Ascending aorta (tissue), 2 donors: Measurements from ENCODE around the gene TRIM58. TPM values are rescaled to one million over a fixed set of nuclear protein-coding genes. Genes with fewer than 3 reads are reported as not detected.

ENCODE experiments used
- DNase-seq, 2 donors: peaks; one replicate each; pipeline ENCODE4 v3.0.0-alpha.2; 2019; ENCODE audit warnings: low spot score in 2 of 2
- H3K27ac ChIP-seq, 2 donors: fragments of 200-600 bp; sonication (generic); one replicate each; pipeline ENCODE4 v1.5.1; 2016 to 2017; ENCODE audit warnings: mild to moderate bottlenecking in 1 of 2
- H3K27me3 ChIP-seq: fragments of 200-600 bp; sonication (generic); one replicate; pipeline ENCODE4 v1.5.1; 2017
- H3K36me3 ChIP-seq, 2 donors: fragments of 200-600 bp; sonication (generic); one replicate each; pipeline ENCODE4 v1.5.1; 2016
- H3K4me1 ChIP-seq, 2 donors: fragments of 200-600 bp; sonication (generic); one replicate each; pipeline ENCODE4 v1.5.1; 2016 to 2017; ENCODE audit warnings: mild to moderate bottlenecking in 1 of 2
- H3K4me3 ChIP-seq, 2 donors: fragments of 200-600 bp; sonication (generic); one replicate each; pipeline ENCODE4 v1.5.1; 2016 to 2017; ENCODE audit warnings: mild to moderate bottlenecking in 1 of 2
- H3K9me3 ChIP-seq, 2 donors: fragments of 200-600 bp; sonication (generic); one replicate each; pipeline ENCODE4 v1.5.1; 2016
- intact Hi-C: fragments of 100-400 bp; cut with DNase I; formaldehyde crosslinking; loops from one replicate; pipeline ENCODE4 v1.15.1; 2023
- total RNA-seq: library from RNA; depleted of rRNA; stranded (reverse); fragments of >200 nt; gene quantifications from one replicate; pipeline ENCODE4 v1.1.0, GENCODE V29; 2016
- TF ChIP-seq, protein P1 (sequence below), 3 experiments: fragments of 200-600 bp in 2 of 3; fragments of 450-650 bp in 1 of 3; sonication (generic) in 2 of 3; IDR thresholded peaks; one replicate each; pipeline ENCODE4 v1.5.1; 2016 to 2019; ENCODE audit warnings: antibody characterized with exemption in 3 of 3, mild to moderate bottlenecking in 1 of 3, moderate library complexity in 1 of 3

Gene TRIM58
- total RNA-seq, 1 donor from 2014 or later = 0.53 TPM

DNA sequence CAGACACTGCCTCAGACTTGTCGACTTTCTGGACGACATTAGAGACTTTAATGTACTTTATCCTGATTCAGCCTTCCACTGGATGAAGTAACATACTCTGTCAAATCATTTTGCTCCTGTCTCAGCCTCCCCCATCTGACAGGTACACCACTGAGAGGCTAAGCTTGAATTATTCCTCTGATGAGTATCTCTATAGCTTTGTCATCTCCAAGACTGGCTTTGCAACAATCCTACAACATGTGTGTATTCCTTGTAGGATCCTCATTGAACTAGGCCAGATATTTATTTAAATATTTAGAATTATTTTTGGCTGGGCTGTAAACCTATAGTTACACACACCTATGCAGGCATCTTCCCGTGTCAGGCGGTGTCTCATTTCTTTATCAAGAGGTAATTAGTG, 1.1 kb upstream of the TRIM58 start:
- H3K4me3 ChIP-seq = no peak overlapping the region
- intact Hi-C loops = no loop called here
- TF ChIP-seq, protein P1, sequence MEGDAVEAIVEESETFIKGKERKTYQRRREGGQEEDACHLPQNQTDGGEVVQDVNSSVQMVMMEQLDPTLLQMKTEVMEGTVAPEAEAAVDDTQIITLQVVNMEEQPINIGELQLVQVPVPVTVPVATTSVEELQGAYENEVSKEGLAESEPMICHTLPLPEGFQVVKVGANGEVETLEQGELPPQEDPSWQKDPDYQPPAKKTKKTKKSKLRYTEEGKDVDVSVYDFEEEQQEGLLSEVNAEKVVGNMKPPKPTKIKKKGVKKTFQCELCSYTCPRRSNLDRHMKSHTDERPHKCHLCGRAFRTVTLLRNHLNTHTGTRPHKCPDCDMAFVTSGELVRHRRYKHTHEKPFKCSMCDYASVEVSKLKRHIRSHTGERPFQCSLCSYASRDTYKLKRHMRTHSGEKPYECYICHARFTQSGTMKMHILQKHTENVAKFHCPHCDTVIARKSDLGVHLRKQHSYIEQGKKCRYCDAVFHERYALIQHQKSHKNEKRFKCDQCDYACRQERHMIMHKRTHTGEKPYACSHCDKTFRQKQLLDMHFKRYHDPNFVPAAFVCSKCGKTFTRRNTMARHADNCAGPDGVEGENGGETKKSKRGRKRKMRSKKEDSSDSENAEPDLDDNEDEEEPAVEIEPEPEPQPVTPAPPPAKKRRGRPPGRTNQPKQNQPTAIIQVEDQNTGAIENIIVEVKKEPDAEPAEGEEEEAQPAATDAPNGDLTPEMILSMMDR (IDR thresholded peaks at IDR 0.05) = no peak
- peaks cover 5% of the 10 kb centered on the region for H3K27me3 ChIP-seq
- no peaks in the 10 kb centered on the region for H3K4me1 ChIP-seq
- H3K36me3 ChIP-seq = no peaks in the 10 kb centered on the region
- H3K9me3 ChIP-seq = no peaks in the 10 kb centered on the region
- DNase-seq = no peak
- H3K27ac ChIP-seq = no peak overlapping the region

DNA sequence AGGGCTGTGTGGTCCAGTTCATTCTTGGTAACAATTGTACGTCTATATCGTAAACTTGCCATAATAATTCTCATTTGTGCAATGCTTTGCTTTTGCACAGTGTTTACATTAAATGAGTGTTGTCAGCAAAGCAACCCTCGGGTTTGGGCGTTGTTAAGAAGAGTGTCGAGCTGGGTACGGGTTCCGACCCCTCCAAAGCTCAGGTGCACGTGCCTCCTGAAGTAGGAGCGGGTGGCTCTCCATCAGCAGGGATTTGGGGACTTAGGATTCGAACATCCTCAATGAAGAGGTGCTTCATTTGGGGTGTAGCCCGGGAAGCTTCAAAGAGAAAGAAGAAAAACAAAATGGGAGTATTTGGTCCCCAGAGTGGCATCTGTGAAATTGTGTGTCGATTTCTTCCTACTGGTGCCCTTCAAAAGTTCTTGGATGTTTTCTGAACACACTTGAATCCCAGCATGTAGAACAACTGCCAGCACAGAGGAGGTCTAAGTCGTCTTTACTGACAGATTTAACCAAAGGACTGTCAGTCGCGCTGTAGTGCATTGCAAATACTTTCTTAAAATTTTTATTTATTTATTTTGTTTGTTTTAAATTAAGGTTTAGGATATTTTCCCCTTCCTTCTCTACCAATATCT, 1.1 kb downstream of the TRIM58 start:
- H3K4me3 ChIP-seq = peak overlapping the region; percentile 57 to 68
- intact Hi-C loops = no loop called here
- H3K4me1 ChIP-seq = no peaks in the 10 kb centered on the region
- TF ChIP-seq, protein P1 (IDR thresholded peaks at IDR 0.05) = no peak
- H3K9me3 ChIP-seq = no peaks in the 10 kb centered on the region
- no peaks in the 10 kb centered on the region for H3K36me3 ChIP-seq
- peaks cover 5% of the 10 kb centered on the region for H3K27me3 ChIP-seq
- no peak for DNase-seq
- no peak overlapping the region for H3K27ac ChIP-seq

DNA sequence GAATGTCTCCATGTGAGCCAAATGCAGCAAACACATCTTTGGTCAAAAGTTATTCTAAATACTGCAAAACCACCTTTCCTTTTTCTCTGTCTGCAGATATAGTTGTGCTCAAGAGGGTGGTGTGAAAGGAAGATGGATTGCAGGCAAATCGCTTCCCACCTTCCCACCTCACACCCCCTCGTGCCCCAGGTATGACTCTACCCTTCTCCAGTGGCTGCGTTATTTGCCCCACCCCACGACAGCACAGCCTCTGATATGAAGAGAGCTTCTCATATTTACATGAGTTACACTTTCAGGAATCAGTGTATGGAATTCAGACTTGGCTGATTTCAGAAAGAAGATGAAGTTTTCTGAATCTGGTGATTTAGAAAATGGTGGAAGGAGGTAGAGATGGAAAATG, 5.8 kb downstream of the TRIM58 start:
- intact Hi-C loops = no loop called here
- TF ChIP-seq, protein P1 (IDR thresholded peaks at IDR 0.05) = no peak
- no peak for DNase-seq

DNA sequence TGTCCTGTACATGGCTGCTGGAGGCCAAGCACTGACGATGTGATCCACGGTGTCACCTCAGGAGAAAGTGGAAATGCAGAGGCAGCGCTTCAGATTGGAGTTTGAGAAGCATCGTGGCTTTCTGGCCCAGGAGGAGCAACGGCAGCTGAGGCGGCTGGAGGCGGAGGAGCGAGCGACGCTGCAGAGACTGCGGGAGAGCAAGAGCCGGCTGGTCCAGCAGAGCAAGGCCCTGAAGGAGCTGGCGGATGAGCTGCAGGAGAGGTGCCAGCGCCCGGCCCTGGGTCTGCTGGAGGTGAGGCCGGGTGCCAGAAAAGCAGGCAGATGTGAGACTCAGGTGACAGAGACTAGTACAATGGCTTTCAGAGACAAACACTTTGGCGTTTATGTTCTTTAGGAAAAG, 7.7 kb downstream of the TRIM58 start:
- Histone ChIP-seq H3K9me3 (no peaks in the 10 kb centered on the region), H3K4me3 (no peak overlapping the region), H3K36me3 (peaks cover 0 to 11% of the 10 kb centered on the region in 2 donors), H3K27me3 (no peaks in the 10 kb centered on the region), H3K4me1 (no peaks in the 10 kb centered on the region), H3K27ac (no peak overlapping the region)
- no peak for DNase-seq
- intact Hi-C loops = no loop called here
- TF ChIP-seq, protein P1 (IDR thresholded peaks at IDR 0.05) = no peak

More for the DNA sequence above, 5.8 kb downstream of the TRIM58 start:
- Histone ChIP-seq H3K4me1 (no peaks in the 10 kb centered on the region), H3K27me3 (no peaks in the 10 kb centered on the region), H3K36me3 (peaks cover 0 to 5% of the 10 kb centered on the region in 2 donors), H3K27ac (no peak overlapping the region), H3K9me3 (no peaks in the 10 kb centered on the region), H3K4me3 (no peak overlapping the region)

DNA sequence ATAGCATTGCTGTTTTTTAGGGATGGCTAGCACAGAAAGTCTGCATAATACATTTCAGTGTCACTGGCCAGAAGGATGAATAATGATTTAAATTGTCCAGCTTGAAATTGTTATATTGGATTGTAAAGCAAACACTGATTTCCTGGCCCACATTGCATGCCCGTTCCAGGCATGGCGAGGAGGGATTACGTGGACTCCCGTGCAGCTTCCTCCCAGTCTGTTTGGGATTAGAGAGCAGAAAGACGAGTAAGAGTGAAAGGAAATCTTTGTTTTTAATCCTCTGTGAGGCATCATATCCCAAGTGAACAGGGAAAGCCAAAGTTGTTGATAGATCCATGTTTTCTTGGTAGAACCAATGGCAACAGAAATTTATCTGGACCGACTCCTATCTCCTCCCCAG, 8.4 kb downstream of the TRIM58 start:
- H3K4me3 ChIP-seq = no peak overlapping the region
- H3K9me3 ChIP-seq = no peaks in the 10 kb centered on the region
- no peak for DNase-seq
- H3K27ac ChIP-seq = no peak overlapping the region
- no peaks in the 10 kb centered on the region for H3K4me1 ChIP-seq
- no peaks in the 10 kb centered on the region for H3K27me3 ChIP-seq
- H3K36me3 ChIP-seq = peaks cover 0 to 11% of the 10 kb centered on the region in 2 donors
- intact Hi-C loops = no loop called here
- TF ChIP-seq, protein P1 (IDR thresholded peaks at IDR 0.05) = no peak

DNA sequence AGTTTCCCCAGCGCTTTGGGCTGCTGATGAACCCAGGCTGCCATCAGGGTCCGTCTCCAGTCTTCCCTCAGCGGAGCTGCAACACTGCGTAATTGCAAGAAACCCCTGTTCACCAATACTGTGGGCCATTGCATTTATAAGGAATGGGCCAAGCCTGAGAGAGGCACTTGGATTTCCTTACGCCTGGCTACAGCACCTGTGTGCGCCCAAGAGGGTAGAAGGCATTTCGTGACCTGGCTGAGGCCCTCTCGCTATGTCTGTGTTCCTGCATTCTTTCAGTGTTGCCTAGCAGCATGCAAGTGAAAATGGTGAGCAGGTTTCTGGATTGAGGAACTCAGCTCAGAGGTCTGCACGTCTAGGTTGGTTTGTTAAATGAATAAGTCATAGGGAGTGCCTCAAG, 26.4 kb downstream of the TRIM58 start:
- intact Hi-C loops = no loop called here
- Histone ChIP-seq H3K9me3 (no peaks in the 10 kb centered on the region), H3K4me3 (no peak overlapping the region), H3K4me1 (no peaks in the 10 kb centered on the region), H3K27ac (no peak overlapping the region), H3K36me3 (no peaks in the 10 kb centered on the region), H3K27me3 (no peaks in the 10 kb centered on the region)
- DNase-seq = no peak
- TF ChIP-seq, protein P1 (IDR thresholded peaks at IDR 0.05) = no peak
